Esophagus squamous epithelium (tissue), 5 donors: ENCODE measurements around the gene MPIG6B. TPM values are rescaled to one million over a fixed set of nuclear protein-coding genes. Genes with fewer than 3 reads are reported as not detected.

Experiments used
- DNase-seq: peaks from one replicate; lab custom pipeline; 2025; lab: John Stamatoyannopoulos, UW
- H3K27ac ChIP-seq, 4 donors: fragments of 200-600 bp; sonication (generic); one replicate each; pipeline ENCODE4 v1.5.1; 2016 to 2019; ENCODE audit warnings: mild to moderate bottlenecking in 1 of 4
- H3K27me3 ChIP-seq, 4 donors: fragments of 200-600 bp; sonication (generic); 1 replicate in 3 of 4; 2 replicates in 1 of 4; pipeline versions ENCODE4 v1.5.1 to v1.6.0; 2017 to 2021; ENCODE audit warnings: antibody characterized with exemption in 1 of 4
- H3K36me3 ChIP-seq, 3 donors: fragments of 200-600 bp; sonication (generic); one replicate each; pipeline ENCODE4 v1.5.1; 2016 to 2019
- H3K4me1 ChIP-seq, 3 donors: fragments of 200-600 bp; sonication (generic); one replicate each; pipeline ENCODE4 v1.5.1; 2017 to 2019
- H3K4me3 ChIP-seq, 4 donors: fragments of 200-600 bp; sonication (generic); 1 replicate in 3 of 4; 2 replicates in 1 of 4; pipeline ENCODE4 v1.5.1; 2016 to 2019; ENCODE audit warnings: mild to moderate bottlenecking in 2 of 4, moderate library complexity in 1 of 4
- H3K9me3 ChIP-seq, 3 donors: fragments of 200-600 bp; sonication (generic); one replicate each; pipeline ENCODE4 v1.5.1; 2016 to 2019
- CTCF ChIP-seq, 6 experiments: fragments of 450-650 bp in 4 of 6; fragments of 200-600 bp in 2 of 6; sonication (generic) in 2 of 6; IDR thresholded peaks; one replicate each; pipeline ENCODE4 v1.5.1; 2016 to 2019; ENCODE audit warnings: antibody characterized with exemption in 6 of 6, mild to moderate bottlenecking in 4 of 6, moderate library complexity in 4 of 6
- POLR2A ChIP-seq, 4 donors: fragments of 450-650 bp; IDR thresholded peaks; one replicate each; pipeline ENCODE4 v1.6.1; 2017; ENCODE audit warnings: antibody characterized with exemption in 4 of 4, mild to moderate bottlenecking in 4 of 4, moderate library complexity in 3 of 4
- WGBS, 2 donors: methylation state at CpG; one replicate each; pipeline ENCODE4 v1.1.5; 2018; 5-methylcytosine and 5-hydroxymethylcytosine counted together
- intact Hi-C: fragments of 100-400 bp; cut with DNase I; formaldehyde crosslinking; loops from one replicate; pipeline ENCODE4 v1.15.0; 2022
- total RNA-seq, 4 donors: library from RNA; depleted of rRNA; stranded (reverse); fragments of >200 nt; gene quantifications; one replicate each; pipeline ENCODE4 v1.1.0, GENCODE V29; 2016
- donor health status: DM: yes; HTN: yes; CAD: no.

Gene MPIG6B
- total RNA-seq, 4 donors from 2014 or later, result 0.12 to 1.4 (median 0.73) TPM

GRCh38 chr6:31737315-31737990, 14.3 kb downstream of the MPIG6B start:
- intact Hi-C loops, result loop anchor here (10.0 kb wide), 1 partner anchor 97 kb away; no protein-coding TSS in a partner anchor
- H3K4me1 ChIP-seq, result peaks cover 39 to 68% (median 46%) of the 10 kb centered on the region in 3 donors
- peaks cover 17 to 20% (median 17%) of the 10 kb centered on the region in 3 donors for H3K36me3 ChIP-seq
- 45 to 56% methylated on average over 7 of the region's 7 CpGs for WGBS, 2 donors
- H3K4me3 ChIP-seq, result peak overlapping the region in 2 of 4 donors; percentile 4 to 40
- H3K9me3 ChIP-seq, result no peaks in the 10 kb centered on the region
- no peaks in the 10 kb centered on the region for H3K27me3 ChIP-seq
- no peak for DNase-seq
- TF ChIP-seq POLR2A (IDR thresholded peaks at IDR 0.05), result no peak
- TF ChIP-seq CTCF (IDR thresholded peaks at IDR 0.05), result no peak
- peak overlapping the region; percentile 94 to 99 (median 98) for H3K27ac ChIP-seq

- peak in 2 of 4 donors; percentile 34 to 55 for TF ChIP-seq POLR2A (IDR thresholded peaks at IDR 0.05)
- peak in 4 of 6 experiments; percentile 21 to 38 (median 30) for TF ChIP-seq CTCF (IDR thresholded peaks at IDR 0.05)
- DNase-seq, result no peak
- H3K27ac ChIP-seq, result peak overlapping the region; percentile 94 to 99 (median 98)
- H3K4me3 ChIP-seq, result peak overlapping the region in 3 of 4 donors; percentile 4 to 40 (median 23)
- H3K27me3 ChIP-seq, result no peaks in the 10 kb centered on the region
- 6% methylated on average over 6 of the region's 6 CpGs for WGBS, 2 donors
- peaks cover 39 to 60% (median 46%) of the 10 kb centered on the region in 3 donors for H3K4me1 ChIP-seq
- no peaks in the 10 kb centered on the region for H3K9me3 ChIP-seq
- intact Hi-C loops, result loop anchor here (10.0 kb wide), 1 partner anchor 97 kb away; no protein-coding TSS in a partner anchor
- peaks cover 8 to 12% (median 10%) of the 10 kb centered on the region in 3 donors for H3K36me3 ChIP-seq
Measured at GRCh38 chr6:31737991-31738979, 15.1 kb downstream of the MPIG6B start.

- DNase-seq, result peak; percentile 90
- no peaks in the 10 kb centered on the region for H3K9me3 ChIP-seq
- peak within 1 kb of the TSS; percentile 56 to 81 (median 72) for H3K4me3 ChIP-seq
- TF ChIP-seq CTCF (IDR thresholded peaks at IDR 0.05) (peak in 2 of 6 experiments; percentile 1 to 3), POLR2A (IDR thresholded peaks at IDR 0.05) (peak in 2 of 4 donors; percentile 31 to 83)
- intact Hi-C loops, result loop anchor here (10.0 kb wide), 1 partner anchor 95 kb away; no protein-coding TSS in a partner anchor
- peak within 1 kb of the TSS; percentile 94 to 99 (median 98) for H3K27ac ChIP-seq
- 0 to 2% methylated on average over 9 to 13 of the region's 58 CpGs for WGBS, 2 donors
- H3K27me3 ChIP-seq, result no peaks in the 10 kb centered on the region
- no peaks in the 10 kb centered on the region for H3K36me3 ChIP-seq
- H3K4me1 ChIP-seq, result peaks cover 27 to 45% (median 36%) of the 10 kb centered on the region in 3 donors
Measured at GRCh38 chr6:31739639-31740396, 16.6 kb downstream of the MPIG6B start, which contains the start of gene MSH5. Gene MSH5, plus strand, starts transcription at chr6:31740005. Its CDS starts 462 bp downstream, at chr6:31740467.

GRCh38 chr6:31740397-31741223, 17.4 kb downstream of the MPIG6B start:
- no peaks in the 10 kb centered on the region for H3K36me3 ChIP-seq
- peak overlapping the region; percentile 83 to 97 (median 91) for H3K27ac ChIP-seq
- intact Hi-C loops, result no loop called here
- TF ChIP-seq CTCF (IDR thresholded peaks at IDR 0.05), result no peak
- TF ChIP-seq POLR2A (IDR thresholded peaks at IDR 0.05), result no peak
- no peaks in the 10 kb centered on the region for H3K27me3 ChIP-seq
- WGBS, 2 donors, result 19 to 30% methylated on average over 15 to 18 of the region's 29 CpGs
- H3K4me3 ChIP-seq, result peak overlapping the region; percentile 56 to 81 (median 72)
- no peak for DNase-seq
- H3K4me1 ChIP-seq, result peaks cover 27 to 44% (median 36%) of the 10 kb centered on the region in 3 donors
- H3K9me3 ChIP-seq, result no peaks in the 10 kb centered on the region
